Astrocyte (in vitro differentiated cells and primary cell): ENCODE data around the gene SLC26A9. TPM values are rescaled to one million over a fixed set of nuclear protein-coding genes. Genes with fewer than 3 reads are reported as not detected.
"Not testable (repeated sequence)": the region's sequence is repeated elsewhere in the genome, so short reads cannot be mapped to it uniquely, and the experiment has no call there.

Experiments
- DNase-seq: peaks from one replicate; pipeline ENCODE4 v3.0.0-alpha.2; 2010; ENCODE audit warnings: low read depth
- FAIRE-seq: peaks from 2 replicates; lab custom pipeline; 2011; peaks lifted over from hg19 to GRCh38; lab: Jason Lieb, UNC
- H2AFZ ChIP-seq: 2 replicates; pipeline ENCODE4 v1.6.0; 2012; ENCODE audit warnings: low read depth, low read length, inconsistent platforms
- H3K27ac ChIP-seq: 2 replicates; pipeline ENCODE4 v1.5.1; 2011; ENCODE audit warnings: low read depth, low read length, inconsistent platforms
- H3K27me3 ChIP-seq: 2 replicates; pipeline ENCODE4 v1.6.0; 2011; ENCODE audit warnings: low read length, inconsistent platforms; ENCODE audit not compliant: insufficient read depth
- H3K36me3 ChIP-seq: 2 replicates; pipeline ENCODE4 v1.5.1; 2011; ENCODE audit warnings: low read length, inconsistent platforms; ENCODE audit not compliant: insufficient read depth
- H3K4me1 ChIP-seq: 2 replicates; pipeline ENCODE4 v1.5.1; 2011; ENCODE audit warnings: low read length, inconsistent platforms; ENCODE audit not compliant: insufficient read depth
- H3K4me2 ChIP-seq: 2 replicates; pipeline ENCODE4 v1.6.0; 2012; ENCODE audit warnings: low read length, inconsistent platforms
- H3K4me3 ChIP-seq: 2 replicates; pipeline ENCODE4 v1.5.1; 2011; ENCODE audit warnings: low read depth, mild to moderate bottlenecking, low read length, inconsistent platforms; ENCODE audit not compliant: insufficient read depth
- H3K79me2 ChIP-seq: 2 replicates; pipeline ENCODE4 v1.6.0; 2012; ENCODE audit warnings: mild to moderate bottlenecking, low read length, inconsistent platforms; ENCODE audit not compliant: insufficient read depth
- H3K9ac ChIP-seq: 2 replicates; pipeline ENCODE4 v1.6.0; 2012; ENCODE audit warnings: mild to moderate bottlenecking, low read length, inconsistent platforms
- H3K9me3 ChIP-seq: 2 replicates; pipeline ENCODE4 v1.5.1; 2012; ENCODE audit warnings: low read depth, mild to moderate bottlenecking, low read length, inconsistent platforms; ENCODE audit not compliant: insufficient read depth
- H4K20me1 ChIP-seq: 2 replicates; pipeline ENCODE4 v1.6.0; 2012; ENCODE audit warnings: low read length, inconsistent platforms; ENCODE audit not compliant: insufficient read depth
- H3K27ac Mint-ChIP-seq: one replicate; pipeline ENCODE4 v1.8.0; 2021; ENCODE audit warnings: mild to moderate bottlenecking, mixed read lengths; ENCODE audit not compliant: unreplicated experiment
- H3K27me3 Mint-ChIP-seq: one replicate; pipeline ENCODE4 v1.8.0; 2021; ENCODE audit warnings: low read depth, mixed read lengths; ENCODE audit not compliant: unreplicated experiment
- H3K36me3 Mint-ChIP-seq: one replicate; pipeline ENCODE4 v1.8.0; 2021; ENCODE audit warnings: low read depth, mixed read lengths; ENCODE audit not compliant: unreplicated experiment
- H3K4me1 Mint-ChIP-seq: one replicate; pipeline ENCODE4 v1.8.0; 2021; ENCODE audit warnings: low read depth, mixed read lengths; ENCODE audit not compliant: unreplicated experiment
- H3K4me3 Mint-ChIP-seq: one replicate; pipeline ENCODE4 v1.8.0; 2021; ENCODE audit warnings: mild to moderate bottlenecking, moderate library complexity, mixed read lengths; ENCODE audit not compliant: unreplicated experiment
- H3K9me3 Mint-ChIP-seq: one replicate; pipeline ENCODE4 v1.8.0; 2021; ENCODE audit warnings: mild to moderate bottlenecking, mixed read lengths; ENCODE audit not compliant: unreplicated experiment
- EZH2 ChIP-seq: IDR thresholded peaks from 2 replicates; pipeline ENCODE4 v1.6.1; 2012; ENCODE audit warnings: mild to moderate bottlenecking, low read length, inconsistent platforms; ENCODE audit not compliant: insufficient read depth
- total RNA-seq: library from RNA; stranded (reverse); gene quantifications from 2 replicates; pipeline ENCODE4 v1.2.1, GENCODE V29; 2021
- TF ChIP-seq, protein P1 (sequence below): IDR thresholded peaks from 2 replicates; pipeline ENCODE4 v1.5.1; 2011; ENCODE audit warnings: low read depth, mild to moderate bottlenecking, inconsistent platforms, low read length, moderate library complexity; ENCODE audit not compliant: insufficient read depth

The SLC26A9 gene
- total RNA-seq, 1 donor from 2014 or later, result not detected

- no peak overlapping the region for H3K4me2 ChIP-seq
- peaks cover 4% of the 10 kb centered on the region for H3K9me3 ChIP-seq
- Mint-ChIP-seq H3K27me3 (no peaks in the 10 kb centered on the region), H3K4me1 (peaks cover 2% of the 10 kb centered on the region), H3K36me3 (peaks cover 2% of the 10 kb centered on the region), H3K27ac (no peak overlapping the region), H3K9me3 (peaks cover 3% of the 10 kb centered on the region), H3K4me3 (no peak overlapping the region)
- peaks cover 3% of the 10 kb centered on the region for H3K27me3 ChIP-seq
- DNase-seq (no peak), FAIRE-seq (no peak)
- TF ChIP-seq, protein P1, sequence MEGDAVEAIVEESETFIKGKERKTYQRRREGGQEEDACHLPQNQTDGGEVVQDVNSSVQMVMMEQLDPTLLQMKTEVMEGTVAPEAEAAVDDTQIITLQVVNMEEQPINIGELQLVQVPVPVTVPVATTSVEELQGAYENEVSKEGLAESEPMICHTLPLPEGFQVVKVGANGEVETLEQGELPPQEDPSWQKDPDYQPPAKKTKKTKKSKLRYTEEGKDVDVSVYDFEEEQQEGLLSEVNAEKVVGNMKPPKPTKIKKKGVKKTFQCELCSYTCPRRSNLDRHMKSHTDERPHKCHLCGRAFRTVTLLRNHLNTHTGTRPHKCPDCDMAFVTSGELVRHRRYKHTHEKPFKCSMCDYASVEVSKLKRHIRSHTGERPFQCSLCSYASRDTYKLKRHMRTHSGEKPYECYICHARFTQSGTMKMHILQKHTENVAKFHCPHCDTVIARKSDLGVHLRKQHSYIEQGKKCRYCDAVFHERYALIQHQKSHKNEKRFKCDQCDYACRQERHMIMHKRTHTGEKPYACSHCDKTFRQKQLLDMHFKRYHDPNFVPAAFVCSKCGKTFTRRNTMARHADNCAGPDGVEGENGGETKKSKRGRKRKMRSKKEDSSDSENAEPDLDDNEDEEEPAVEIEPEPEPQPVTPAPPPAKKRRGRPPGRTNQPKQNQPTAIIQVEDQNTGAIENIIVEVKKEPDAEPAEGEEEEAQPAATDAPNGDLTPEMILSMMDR, result no peak
- TF ChIP-seq EZH2, result no peak
- no peaks in the 10 kb centered on the region for H4K20me1 ChIP-seq
- H3K9ac ChIP-seq, result no peak overlapping the region
- no peak overlapping the region for H3K27ac ChIP-seq
- H3K36me3 ChIP-seq, result no peaks in the 10 kb centered on the region
- no peaks in the 10 kb centered on the region for H3K79me2 ChIP-seq
- no peak overlapping the region for H3K4me3 ChIP-seq
- H2AFZ ChIP-seq, result no peak overlapping the region
- no peaks in the 10 kb centered on the region for H3K4me1 ChIP-seq
These were observed 63.3 kb downstream of the SLC26A9 start for GRCh38 chr1:205879974-205880373.

- no peaks in the 10 kb centered on the region for H3K27me3 Mint-ChIP-seq
- Histone ChIP-seq H3K36me3 (no peaks in the 10 kb centered on the region), H4K20me1 (no peaks in the 10 kb centered on the region), H3K4me1 (no peaks in the 10 kb centered on the region), H3K79me2 (no peaks in the 10 kb centered on the region), H2AFZ (no peak overlapping the region), H3K9me3 (peaks cover 4% of the 10 kb centered on the region), H3K9ac (no peak overlapping the region), H3K4me2 (no peak overlapping the region), H3K4me3 (no peak overlapping the region), H3K27ac (no peak overlapping the region), H3K27me3 (peaks cover 5% of the 10 kb centered on the region)
- no peak overlapping the region for H3K27ac Mint-ChIP-seq
- peaks cover 2% of the 10 kb centered on the region for H3K36me3 Mint-ChIP-seq
- no peak for FAIRE-seq
- TF ChIP-seq EZH2, result no peak
- TF ChIP-seq, protein P1, result no peak
- H3K9me3 Mint-ChIP-seq, result peaks cover 3% of the 10 kb centered on the region
- DNase-seq, result no peak
- H3K4me3 Mint-ChIP-seq, result no peak overlapping the region
- peaks cover 2% of the 10 kb centered on the region for H3K4me1 Mint-ChIP-seq
These were observed 65.2 kb downstream of the SLC26A9 start for GRCh38 chr1:205878026-205878425.

DNA sequence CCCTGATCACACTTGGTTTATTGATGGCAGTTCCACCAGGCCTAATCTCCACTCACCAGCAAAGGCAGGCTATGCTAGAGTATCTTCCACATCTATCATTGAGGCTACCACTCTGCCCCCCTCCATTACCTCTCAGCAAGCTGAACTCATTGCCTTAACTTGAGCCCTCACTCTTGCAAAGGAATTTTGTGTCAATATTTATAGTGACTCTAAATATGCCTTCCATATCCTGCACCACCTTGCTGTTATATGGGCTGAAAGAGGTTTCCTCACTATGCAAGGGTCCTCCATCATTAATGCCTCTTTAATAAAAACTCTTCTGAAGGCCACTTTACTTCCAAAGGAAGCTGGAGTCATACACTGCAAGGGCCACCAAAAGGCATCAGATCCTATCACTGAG lies 70.1 kb downstream of the SLC26A9 start:
- not testable (repeated sequence) for H3K4me3 Mint-ChIP-seq, H3K4me1 ChIP-seq, H2AFZ ChIP-seq

More for the DNA sequence above, 70.1 kb downstream of the SLC26A9 start:
- FAIRE-seq, H3K36me3 ChIP-seq, DNase-seq, H3K27ac Mint-ChIP-seq, H3K4me2 ChIP-seq, H3K9me3 Mint-ChIP-seq, H3K27me3 Mint-ChIP-seq, H4K20me1 ChIP-seq, H3K79me2 ChIP-seq, H3K27ac ChIP-seq, H3K4me1 Mint-ChIP-seq, H3K4me3 ChIP-seq, H3K9ac ChIP-seq, H3K36me3 Mint-ChIP-seq, H3K9me3 ChIP-seq, H3K27me3 ChIP-seq: not testable (repeated sequence)
